ENCODE measurements around the gene SORBS2.

Gene SORBS2

GRCh38 chr4:185805262-185805802, 6.7 kb downstream of the SORBS2 start:
- H3K4me1 Mint-ChIP-seq, result peaks cover 16% of the 10 kb centered on the region
- H3K27ac Mint-ChIP-seq, result no peak overlapping the region
- no peak overlapping the region for H3K4me3 Mint-ChIP-seq
- no peak for DNase-seq
- TF ChIP-seq CTCF (IDR thresholded peaks at IDR 0.05), result no peak
- H3K9me3 Mint-ChIP-seq, result no peaks in the 10 kb centered on the region
- H3K36me3 Mint-ChIP-seq (ENCODE audit: low read depth), result peaks cover 5% of the 10 kb centered on the region
- H3K27me3 Mint-ChIP-seq (ENCODE audit: low read depth, poor library complexity), result no peaks in the 10 kb centered on the region

GRCh38 chr4:185803022-185803421, 9.0 kb downstream of the SORBS2 start:
- no peak for DNase-seq
- H3K27ac Mint-ChIP-seq, result no peak overlapping the region
- H3K9me3 Mint-ChIP-seq, result no peaks in the 10 kb centered on the region
- H3K27me3 Mint-ChIP-seq (ENCODE audit: low read depth, poor library complexity), result peaks cover 3% of the 10 kb centered on the region
- H3K4me1 Mint-ChIP-seq, result no peaks in the 10 kb centered on the region
- H3K4me3 Mint-ChIP-seq, result no peak overlapping the region
- peaks cover 5% of the 10 kb centered on the region for H3K36me3 Mint-ChIP-seq (ENCODE audit: low read depth)
- no peak for TF ChIP-seq CTCF (IDR thresholded peaks at IDR 0.05)

- H3K4me1 Mint-ChIP-seq, result no peaks in the 10 kb centered on the region
- H3K27ac Mint-ChIP-seq, result no peak overlapping the region
- no peak for DNase-seq
- no peak for TF ChIP-seq CTCF (IDR thresholded peaks at IDR 0.05)
- H3K36me3 Mint-ChIP-seq (ENCODE audit: low read depth), result peaks cover 5% of the 10 kb centered on the region
- H3K9me3 Mint-ChIP-seq, result no peaks in the 10 kb centered on the region
- H3K27me3 Mint-ChIP-seq (ENCODE audit: low read depth, poor library complexity), result peaks cover 3% of the 10 kb centered on the region
- no peak overlapping the region for H3K4me3 Mint-ChIP-seq
These were observed 10.5 kb downstream of the SORBS2 start for GRCh38 chr4:185801471-185801870.

GRCh38 chr4:185800266-185800945, 11.6 kb downstream of the SORBS2 start:
- DNase-seq, result no peak
- no peaks in the 10 kb centered on the region for H3K4me1 Mint-ChIP-seq
- H3K9me3 Mint-ChIP-seq, result no peaks in the 10 kb centered on the region
- H3K4me3 Mint-ChIP-seq, result no peak overlapping the region
- H3K27me3 Mint-ChIP-seq (ENCODE audit: low read depth, poor library complexity), result peaks cover 11% of the 10 kb centered on the region
- no peak overlapping the region for H3K27ac Mint-ChIP-seq
- H3K36me3 Mint-ChIP-seq (ENCODE audit: low read depth), result peaks cover 5% of the 10 kb centered on the region
- TF ChIP-seq CTCF (IDR thresholded peaks at IDR 0.05), result no peak

GRCh38 chr4:185799442-185799841, 12.6 kb downstream of the SORBS2 start:
- no peak for TF ChIP-seq CTCF (IDR thresholded peaks at IDR 0.05)
- Mint-ChIP-seq H3K9me3 (no peaks in the 10 kb centered on the region), H3K36me3 (ENCODE audit: low read depth) (peaks cover 5% of the 10 kb centered on the region), H3K4me1 (no peaks in the 10 kb centered on the region), H3K4me3 (no peak overlapping the region), H3K27ac (no peak overlapping the region), H3K27me3 (ENCODE audit: low read depth, poor library complexity) (peaks cover 12% of the 10 kb centered on the region)
- DNase-seq, result no peak

All from nephron progenitor cell (in vitro differentiated cells).